Gastroesophageal sphincter (tissue), 4 donors: Measurements from ENCODE around the gene BIVM. TPM values are rescaled to one million over a fixed set of nuclear protein-coding genes. Genes with fewer than 3 reads are reported as not detected.

Source experiments
- total RNA-seq, 4 donors: library from RNA; depleted of rRNA; stranded (reverse); fragments of >200 nt; gene quantifications; one replicate each; pipeline ENCODE4 v1.1.0, GENCODE V29; 2016

Gene BIVM
- total RNA-seq, 4 donors from 2014 or later, result 8.7 to 19.6 (median 15.8) TPM

Other genes starting within 250 kb of the BIVM start
- 10 to 100 TPM; 41.4 to 52.8 (median 42.2) TPM for gene TPP2, start 202.1 kb upstream of the BIVM start, total RNA-seq
- under 1 TPM in 1 of 4 donors, not detected in 3; 0.62 TPM for gene METTL21C, start 104.1 kb upstream of the BIVM start, total RNA-seq
- 10 to 100 TPM in 1 of 4 donors, 1 to 10 TPM in 3; 6.4 to 10.6 (median 7.7) TPM for gene TEX30, start 25.3 kb upstream of the BIVM start, total RNA-seq
- 10 to 100 TPM in 1 of 4 donors, 1 to 10 TPM in 3; 3.5 to 17.9 (median 6.9) TPM for gene POGLUT2, start 143 bp upstream of the BIVM start, total RNA-seq
- 10 to 100 TPM; 57.5 to 75.6 (median 65.2) TPM for gene ERCC5, start 46.9 kb downstream of the BIVM start, total RNA-seq